GM19395 (cell line): ENCODE measurements around the gene ERP27.

Source experiments
- ATAC-seq: cut with Tn5 transposase; IDR thresholded peaks from one replicate; pipeline ENCODE4 v1.9.1; 2021; ENCODE audit warnings: mild to moderate bottlenecking, moderate library complexity; ENCODE audit not compliant: unreplicated experiment

Gene ERP27

GRCh38 chr12:14937014-14937413, 1.3 kb downstream of the ERP27 start:
- no peak for ATAC-seq

- no peak for ATAC-seq
Measured at GRCh38 chr12:14936224-14936861, 2.0 kb downstream of the ERP27 start.

GRCh38 chr12:14935031-14935430, 3.3 kb downstream of the ERP27 start:
- ATAC-seq: no peak

GRCh38 chr12:14934511-14934910, 3.8 kb downstream of the ERP27 start:
- ATAC-seq: no peak

- ATAC-seq: no peak
Measured at GRCh38 chr12:14931791-14932560, 6.4 kb downstream of the ERP27 start.

GRCh38 chr12:14931359-14931758, 7.0 kb downstream of the ERP27 start:
- ATAC-seq: no peak

DNA sequence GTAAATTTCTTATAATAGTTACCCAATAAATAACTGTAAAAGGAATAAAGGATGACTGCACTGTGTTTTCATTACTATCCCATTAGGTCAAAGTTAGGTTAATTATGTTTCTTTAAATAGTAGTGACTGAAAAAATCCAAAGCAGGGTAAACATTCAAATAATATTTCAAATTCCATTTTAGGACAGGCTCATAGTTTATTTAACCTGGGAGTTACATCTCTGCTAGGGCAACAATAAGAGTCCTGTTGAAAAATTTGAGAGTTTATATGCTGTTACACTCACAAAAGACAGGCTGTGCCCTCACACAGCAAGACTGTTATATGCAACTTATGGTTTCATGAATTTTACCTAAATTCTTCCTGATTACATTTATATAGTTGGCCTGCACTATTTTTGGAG, 8.0 kb downstream of the ERP27 start:
- no peak for ATAC-seq

DNA sequence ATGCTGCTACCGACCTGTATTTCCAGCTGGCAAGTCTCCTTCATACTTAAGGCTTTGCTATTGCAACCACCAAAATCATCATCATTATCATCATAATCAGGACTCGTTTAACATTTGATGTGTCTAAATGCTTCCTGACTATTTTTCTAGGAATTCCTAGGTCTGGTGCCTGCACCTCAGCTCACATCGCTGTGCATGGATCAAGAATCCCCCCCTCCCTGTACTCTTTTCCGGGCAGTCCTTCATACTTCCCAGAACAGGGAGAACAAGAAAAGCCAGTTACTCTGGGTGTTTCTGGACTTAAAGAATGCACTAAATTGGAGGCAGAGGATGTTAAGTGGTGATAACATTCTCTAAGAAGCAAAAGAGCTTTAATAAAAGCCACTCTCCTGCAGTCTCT, 9.4 kb downstream of the ERP27 start:
- no peak for ATAC-seq

DNA sequence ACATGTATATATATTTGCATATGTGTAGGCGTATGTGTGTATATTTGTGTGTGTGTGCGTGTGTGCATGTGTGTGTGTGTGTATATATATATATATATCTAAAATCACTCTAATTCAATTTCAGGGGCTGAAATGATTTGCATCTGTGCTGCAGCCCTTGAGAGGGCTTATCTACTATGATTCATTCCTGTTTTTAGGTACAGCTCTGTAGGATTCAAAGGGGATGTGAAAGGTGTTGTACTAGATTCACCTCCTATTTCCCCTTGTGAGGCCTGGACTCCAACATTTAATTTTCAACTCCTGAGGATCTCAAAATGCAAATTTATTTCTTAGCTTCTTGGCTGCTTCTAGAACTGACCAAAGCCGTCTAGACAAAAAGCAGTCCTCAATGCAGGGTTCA, 11.1 kb downstream of the ERP27 start:
- ATAC-seq: no peak

DNA sequence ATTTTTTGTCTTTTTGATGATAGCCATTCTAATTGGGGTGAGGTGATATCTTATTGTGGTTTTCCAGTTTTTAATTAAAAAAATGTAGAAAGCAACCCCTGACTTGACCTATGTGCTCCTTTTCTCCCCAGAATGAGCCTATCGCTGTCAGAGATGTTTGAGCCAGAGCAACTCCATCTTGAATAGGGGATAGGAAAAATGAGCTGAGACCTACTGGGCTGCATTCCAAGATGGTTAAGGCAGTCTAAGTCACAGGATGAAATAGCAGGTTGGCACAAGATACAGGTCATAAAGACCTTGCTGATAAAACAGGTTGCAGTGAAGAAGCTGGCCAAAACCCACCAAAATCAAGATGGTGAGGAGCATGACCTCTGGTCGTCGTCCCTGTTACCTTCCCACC, 13.8 kb downstream of the ERP27 start:
- no peak for ATAC-seq

GRCh38 chr12:14923944-14924343, 14.4 kb downstream of the ERP27 start:
- ATAC-seq: no peak

GRCh38 chr12:14921218-14921617, 17.1 kb downstream of the ERP27 start:
- ATAC-seq: no peak

DNA sequence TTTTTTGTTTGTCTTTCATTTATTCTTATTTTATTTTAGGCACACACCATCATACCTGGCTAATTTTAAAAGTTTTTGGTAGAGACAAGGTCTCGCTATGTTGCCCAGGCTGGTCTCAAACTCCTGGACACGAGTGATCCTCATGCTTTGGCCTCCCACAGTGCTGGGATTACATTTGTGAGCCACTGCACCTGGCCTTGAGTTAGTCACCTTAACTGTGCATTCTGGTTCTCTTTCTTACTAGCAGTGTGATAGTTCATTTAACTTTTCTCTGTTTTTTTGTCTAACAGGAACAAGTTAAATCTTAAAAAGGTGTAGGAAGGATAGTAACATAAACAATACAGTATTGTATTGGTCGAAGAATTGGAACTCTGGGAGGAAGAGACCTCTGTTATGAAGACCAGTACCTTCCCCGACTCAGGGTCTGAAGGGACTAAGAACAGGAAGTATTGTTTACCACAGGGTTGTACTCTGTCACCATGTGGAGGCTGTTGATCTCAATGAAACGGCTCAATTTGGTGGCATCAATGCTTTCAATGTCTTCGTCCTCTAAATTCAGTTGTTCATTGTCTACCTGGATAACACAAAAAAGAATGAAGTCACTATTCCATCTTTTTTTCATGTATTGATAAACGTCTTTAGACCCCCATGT, 17.7 kb downstream of the ERP27 start:
- no peak for ATAC-seq

DNA sequence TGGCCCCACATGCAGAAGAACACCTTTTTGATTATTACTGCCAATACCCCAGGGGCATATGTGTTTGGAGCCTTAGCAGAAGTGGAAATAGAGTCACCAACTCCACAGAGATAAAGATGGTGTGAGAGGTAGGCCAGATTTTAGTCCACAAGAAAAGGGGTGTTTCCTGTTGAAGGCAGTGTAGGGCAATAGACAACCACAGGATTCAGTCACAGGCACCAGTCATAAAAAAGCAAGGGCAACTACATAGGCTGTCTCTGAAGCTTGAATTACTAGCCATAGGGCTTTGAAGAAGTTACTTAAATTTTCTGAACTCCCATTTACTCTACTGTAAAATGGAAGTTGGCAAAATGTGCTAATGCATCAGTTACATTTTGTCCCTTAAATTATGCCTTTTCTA, 18.9 kb downstream of the ERP27 start:
- ATAC-seq: no peak

GRCh38 chr12:14915736-14916135, 22.6 kb downstream of the ERP27 start:
- ATAC-seq: no peak

DNA sequence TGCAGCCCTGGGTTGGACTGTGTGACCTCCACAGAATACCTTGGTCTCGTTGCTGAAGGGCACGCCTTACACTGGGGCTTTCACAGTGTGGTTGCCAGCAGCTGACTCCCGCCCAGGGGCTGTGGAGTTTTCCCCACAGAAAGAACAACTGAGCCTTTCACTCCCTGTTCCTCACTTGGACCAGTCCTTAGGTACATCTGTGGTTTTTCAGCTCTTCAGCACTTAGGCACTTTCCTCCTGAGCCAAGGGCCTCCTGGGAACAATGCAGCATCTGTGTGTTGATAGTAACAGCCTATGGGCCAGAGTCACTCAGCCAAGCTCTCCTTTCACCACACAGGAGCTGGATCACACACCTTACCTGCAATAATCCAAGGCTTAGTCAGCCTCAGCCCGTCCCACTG, 25.0 kb downstream of the ERP27 start:
- ATAC-seq: no peak

DNA sequence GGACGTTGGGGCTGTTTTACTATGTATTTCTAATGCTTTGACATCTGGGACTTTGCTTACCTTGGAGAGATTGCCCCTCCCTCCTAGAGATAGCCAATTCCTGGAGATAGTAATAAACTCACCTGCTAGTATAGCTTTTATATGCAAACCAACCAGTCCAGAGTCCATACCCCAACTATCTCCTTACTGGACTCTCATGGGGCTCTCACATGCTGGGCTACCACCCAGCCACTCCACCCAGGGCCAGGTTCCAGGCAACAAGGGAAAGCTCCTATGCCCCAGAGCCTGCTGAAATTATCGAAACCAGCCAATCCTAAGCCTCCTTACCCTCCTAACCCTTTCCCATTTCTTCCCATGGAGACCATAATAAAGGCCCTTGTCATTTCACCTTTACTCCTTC, 27.2 kb downstream of the ERP27 start:
- no peak for ATAC-seq

- no peak for ATAC-seq
Measured at GRCh38 chr12:14910090-14910915, 28.0 kb downstream of the ERP27 start.

GRCh38 chr12:14907953-14908352, 30.4 kb downstream of the ERP27 start:
- no peak for ATAC-seq

DNA sequence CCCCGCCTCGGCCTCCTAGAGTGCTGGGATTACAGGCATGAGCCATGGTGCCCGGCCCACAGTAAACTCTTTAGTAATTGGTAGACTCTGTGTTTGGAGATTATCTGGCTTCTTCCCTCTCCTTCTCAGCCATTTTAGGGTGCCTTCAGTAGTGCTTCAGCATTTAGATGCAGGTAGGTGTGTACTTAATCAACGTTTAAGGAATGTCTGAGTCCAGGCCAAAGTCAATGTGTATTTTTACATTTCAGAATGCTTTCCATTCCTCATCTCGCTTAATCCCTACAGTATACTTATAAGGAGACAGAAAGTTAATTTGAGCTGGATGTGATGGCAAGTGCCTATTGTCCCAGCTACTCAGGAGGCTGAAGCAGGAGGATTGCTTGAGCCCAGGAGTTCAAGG, 32.2 kb downstream of the ERP27 start:
- ATAC-seq: no peak

DNA sequence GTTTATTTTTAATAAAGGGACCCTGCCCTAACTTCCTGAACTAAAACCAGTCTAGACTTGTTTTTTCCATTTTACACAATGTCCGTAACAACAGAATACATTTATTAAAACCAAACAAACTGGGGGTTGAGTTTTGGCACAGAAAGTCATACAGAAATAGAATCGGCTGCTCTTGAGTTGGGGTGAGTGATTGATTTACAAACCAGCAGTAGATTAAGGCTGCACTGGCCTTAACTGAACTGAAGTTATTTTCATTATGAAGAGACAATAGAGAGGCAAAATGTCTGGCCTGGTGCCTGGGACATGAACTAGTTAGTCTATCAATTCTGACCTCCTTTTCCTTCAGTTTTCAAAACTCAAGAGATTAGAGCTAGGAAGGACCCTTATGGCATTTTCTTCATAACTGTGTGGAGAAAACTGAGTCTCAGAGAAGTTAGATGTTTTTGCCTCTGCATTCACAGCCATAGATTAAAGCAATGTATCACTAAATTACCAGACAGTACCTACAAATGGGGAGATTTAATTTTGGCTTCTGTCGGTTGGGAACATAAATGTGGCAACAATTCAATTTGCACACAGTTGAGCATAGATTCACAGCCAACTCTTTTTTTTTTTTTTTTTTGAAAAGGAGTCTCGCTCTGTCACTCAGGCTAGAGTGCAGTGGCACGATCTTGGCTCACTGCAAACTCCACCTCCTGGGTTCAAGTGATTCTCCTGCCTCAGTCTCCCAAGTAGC, 32.9 kb downstream of the ERP27 start:
- ATAC-seq: no peak
